Measurements from ENCODE around the gene ZNF664.

ZNF664 gene

GRCh38 chr12:123990511-123990910, 17.5 kb downstream of the ZNF664 start:
- Histone ChIP-seq H3K9me3 (ENCODE audit: control insufficient read depth, low read length) (no peaks in the 10 kb centered on the region), H3K27ac (ENCODE audit: low read depth, low read length, severe bottlenecking) (peak overlapping the region; percentile 11), H3K4me3 (ENCODE audit: extremely low read depth, insufficient read depth, low read length, poor library complexity, severe bottlenecking) (no peak overlapping the region), H3K4me1 (ENCODE audit: control insufficient read depth, insufficient read depth, low read length, poor library complexity, severe bottlenecking) (peaks cover 28% of the 10 kb centered on the region), H3K36me3 (ENCODE audit: control insufficient read depth, insufficient read depth, low read length) (peaks cover 71% of the 10 kb centered on the region)
- WGBS, 2 experiments (ENCODE audit: insufficient coverage in 2 of 2), result 100% methylated on average over 2 to 4 of the region's 4 CpGs

- Histone ChIP-seq H3K4me1 (ENCODE audit: control insufficient read depth, insufficient read depth, low read length, poor library complexity, severe bottlenecking) (peaks cover 29% of the 10 kb centered on the region), H3K36me3 (ENCODE audit: control insufficient read depth, insufficient read depth, low read length) (peaks cover 67% of the 10 kb centered on the region), H3K4me3 (ENCODE audit: extremely low read depth, insufficient read depth, low read length, poor library complexity, severe bottlenecking) (no peak overlapping the region), H3K27ac (ENCODE audit: low read depth, low read length, severe bottlenecking) (no peak overlapping the region), H3K9me3 (ENCODE audit: control insufficient read depth, low read length) (no peaks in the 10 kb centered on the region)
- WGBS, 2 experiments (ENCODE audit: insufficient coverage in 2 of 2), result 100% methylated on average over 1 of the region's 2 CpGs; no CpG with 5 or more reads in 1 of the 2 experiments
Observed at GRCh38 chr12:123991372-123991951, 18.4 kb downstream of the ZNF664 start.

GRCh38 chr12:123992118-123992825, 19.3 kb downstream of the ZNF664 start:
- WGBS, 2 experiments (ENCODE audit: insufficient coverage in 2 of 2), result 92 to 100% methylated on average over 6 to 8 of the region's 8 CpGs
- H3K4me1 ChIP-seq (ENCODE audit: control insufficient read depth, insufficient read depth, low read length, poor library complexity, severe bottlenecking), result peaks cover 37% of the 10 kb centered on the region
- peaks cover 72% of the 10 kb centered on the region for H3K36me3 ChIP-seq (ENCODE audit: control insufficient read depth, insufficient read depth, low read length)
- no peaks in the 10 kb centered on the region for H3K9me3 ChIP-seq (ENCODE audit: control insufficient read depth, low read length)
- no peak overlapping the region for H3K4me3 ChIP-seq (ENCODE audit: extremely low read depth, insufficient read depth, low read length, poor library complexity, severe bottlenecking)
- no peak overlapping the region for H3K27ac ChIP-seq (ENCODE audit: low read depth, low read length, severe bottlenecking)

GRCh38 chr12:123995023-123995748, 22.2 kb downstream of the ZNF664 start:
- Histone ChIP-seq H3K4me3 (ENCODE audit: extremely low read depth, insufficient read depth, low read length, poor library complexity, severe bottlenecking) (no peak overlapping the region), H3K27ac (ENCODE audit: low read depth, low read length, severe bottlenecking) (no peak overlapping the region), H3K36me3 (ENCODE audit: control insufficient read depth, insufficient read depth, low read length) (peaks cover 71% of the 10 kb centered on the region), H3K4me1 (ENCODE audit: control insufficient read depth, insufficient read depth, low read length, poor library complexity, severe bottlenecking) (peaks cover 40% of the 10 kb centered on the region), H3K9me3 (ENCODE audit: control insufficient read depth, low read length) (no peaks in the 10 kb centered on the region)
- 80 to 94% methylated on average over 4 of the region's 7 CpGs for WGBS, 2 experiments (ENCODE audit: insufficient coverage in 2 of 2)

GRCh38 chr12:123996581-123996980, 23.6 kb downstream of the ZNF664 start:
- Histone ChIP-seq H3K36me3 (ENCODE audit: control insufficient read depth, insufficient read depth, low read length) (peaks cover 76% of the 10 kb centered on the region), H3K27ac (ENCODE audit: low read depth, low read length, severe bottlenecking) (peak overlapping the region; percentile 72)
- WGBS, 2 experiments (ENCODE audit: insufficient coverage in 2 of 2), result 89 to 95% methylated on average over 3 to 4 of the region's 6 CpGs

GRCh38 chr12:123997033-123997822, 24.2 kb downstream of the ZNF664 start:
- Histone ChIP-seq H3K9me3 (ENCODE audit: control insufficient read depth, low read length) (no peaks in the 10 kb centered on the region), H3K4me1 (ENCODE audit: control insufficient read depth, insufficient read depth, low read length, poor library complexity, severe bottlenecking) (peaks cover 27% of the 10 kb centered on the region), H3K27ac (ENCODE audit: low read depth, low read length, severe bottlenecking) (peak overlapping the region; percentile 72), H3K36me3 (ENCODE audit: control insufficient read depth, insufficient read depth, low read length) (peaks cover 76% of the 10 kb centered on the region), H3K4me3 (ENCODE audit: extremely low read depth, insufficient read depth, low read length, poor library complexity, severe bottlenecking) (no peak overlapping the region)
- WGBS, 2 experiments (ENCODE audit: insufficient coverage in 2 of 2), result 92 to 100% methylated on average over 1 to 2 of the region's 6 CpGs

More at GRCh38 chr12:123996581-123996980, 23.6 kb downstream of the ZNF664 start:
- Histone ChIP-seq H3K4me3 (ENCODE audit: extremely low read depth, insufficient read depth, low read length, poor library complexity, severe bottlenecking) (no peak overlapping the region), H3K9me3 (ENCODE audit: control insufficient read depth, low read length) (no peaks in the 10 kb centered on the region), H3K4me1 (ENCODE audit: control insufficient read depth, insufficient read depth, low read length, poor library complexity, severe bottlenecking) (peaks cover 27% of the 10 kb centered on the region)

- Histone ChIP-seq H3K36me3 (ENCODE audit: control insufficient read depth, insufficient read depth, low read length) (peaks cover 75% of the 10 kb centered on the region), H3K27ac (ENCODE audit: low read depth, low read length, severe bottlenecking) (peak overlapping the region; percentile 72)
Observed at GRCh38 chr12:123997908-123998307, 24.9 kb downstream of the ZNF664 start.

GRCh38 chr12:123998344-123998990, 25.5 kb downstream of the ZNF664 start:
- Histone ChIP-seq H3K27ac (ENCODE audit: low read depth, low read length, severe bottlenecking) (peak overlapping the region; percentile 11), H3K36me3 (ENCODE audit: control insufficient read depth, insufficient read depth, low read length) (peaks cover 74% of the 10 kb centered on the region), H3K4me1 (ENCODE audit: control insufficient read depth, insufficient read depth, low read length, poor library complexity, severe bottlenecking) (peaks cover 27% of the 10 kb centered on the region), H3K9me3 (ENCODE audit: control insufficient read depth, low read length) (no peaks in the 10 kb centered on the region), H3K4me3 (ENCODE audit: extremely low read depth, insufficient read depth, low read length, poor library complexity, severe bottlenecking) (no peak overlapping the region)
- 100% methylated on average over 1 of the region's 2 CpGs; no CpG with 5 or more reads in 1 of the 2 experiments for WGBS, 2 experiments (ENCODE audit: insufficient coverage in 2 of 2)

More at GRCh38 chr12:123997908-123998307, 24.9 kb downstream of the ZNF664 start:
- H3K4me3 ChIP-seq (ENCODE audit: extremely low read depth, insufficient read depth, low read length, poor library complexity, severe bottlenecking), result no peak overlapping the region
- 95 to 96% methylated on average over 3 to 4 of the region's 5 CpGs for WGBS, 2 experiments (ENCODE audit: insufficient coverage in 2 of 2)
- peaks cover 27% of the 10 kb centered on the region for H3K4me1 ChIP-seq (ENCODE audit: control insufficient read depth, insufficient read depth, low read length, poor library complexity, severe bottlenecking)
- no peaks in the 10 kb centered on the region for H3K9me3 ChIP-seq (ENCODE audit: control insufficient read depth, low read length)

- peaks cover 27% of the 10 kb centered on the region for H3K4me1 ChIP-seq (ENCODE audit: control insufficient read depth, insufficient read depth, low read length, poor library complexity, severe bottlenecking)
- H3K9me3 ChIP-seq (ENCODE audit: control insufficient read depth, low read length), result no peaks in the 10 kb centered on the region
- H3K36me3 ChIP-seq (ENCODE audit: control insufficient read depth, insufficient read depth, low read length), result peaks cover 74% of the 10 kb centered on the region
- H3K4me3 ChIP-seq (ENCODE audit: extremely low read depth, insufficient read depth, low read length, poor library complexity, severe bottlenecking), result no peak overlapping the region
- WGBS, 2 experiments (ENCODE audit: insufficient coverage in 2 of 2), result no CpG with 5 or more reads among the region's 2 CpGs
- H3K27ac ChIP-seq (ENCODE audit: low read depth, low read length, severe bottlenecking), result peak overlapping the region; percentile 11
Observed at GRCh38 chr12:123998991-123999359, 26.0 kb downstream of the ZNF664 start.

GRCh38 chr12:124000111-124000510, 27.1 kb downstream of the ZNF664 start:
- H3K9me3 ChIP-seq (ENCODE audit: control insufficient read depth, low read length), result no peaks in the 10 kb centered on the region
- 73 to 89% methylated on average over 4 to 5 of the region's 5 CpGs for WGBS, 2 experiments (ENCODE audit: insufficient coverage in 2 of 2)
- peaks cover 27% of the 10 kb centered on the region for H3K4me1 ChIP-seq (ENCODE audit: control insufficient read depth, insufficient read depth, low read length, poor library complexity, severe bottlenecking)
- H3K27ac ChIP-seq (ENCODE audit: low read depth, low read length, severe bottlenecking), result no peak overlapping the region
- H3K4me3 ChIP-seq (ENCODE audit: extremely low read depth, insufficient read depth, low read length, poor library complexity, severe bottlenecking), result no peak overlapping the region
- peaks cover 76% of the 10 kb centered on the region for H3K36me3 ChIP-seq (ENCODE audit: control insufficient read depth, insufficient read depth, low read length)
